Ectodermal cell (in vitro differentiated cells): Measurements from ENCODE around the gene AHCYL2.
"Not testable (repeated sequence)": the region's sequence is repeated elsewhere in the genome, so short reads cannot be mapped to it uniquely, and the experiment has no call there.

Experiments used
- H3K27ac ChIP-seq: 2 replicates; pipeline ENCODE4 v1.7.0; 2013; ENCODE audit warnings: mild to moderate bottlenecking, low read depth, low read length; ENCODE audit not compliant: insufficient read depth, poor library complexity, severe bottlenecking
- H3K27me3 ChIP-seq: 2 replicates; pipeline ENCODE4 v1.7.0; 2013; ENCODE audit warnings: mild to moderate bottlenecking, low read length; ENCODE audit not compliant: insufficient read depth, control insufficient read depth, poor library complexity, severe bottlenecking
- H3K36me3 ChIP-seq: one replicate; pipeline ENCODE4 v1.7.0; 2013; ENCODE audit warnings: low read length; ENCODE audit not compliant: control insufficient read depth, insufficient read depth
- H3K4me1 ChIP-seq: one replicate; pipeline ENCODE4 v1.7.0; 2013; ENCODE audit warnings: low read length; ENCODE audit not compliant: control insufficient read depth, insufficient read depth
- H3K4me3 ChIP-seq: 2 replicates; pipeline ENCODE4 v1.7.0; 2013; ENCODE audit warnings: low read depth, low read length, control low read depth; ENCODE audit not compliant: insufficient read depth
- H3K9me3 ChIP-seq: 2 replicates; pipeline ENCODE4 v1.7.0; 2013; ENCODE audit warnings: mild to moderate bottlenecking, low read length, moderate library complexity; ENCODE audit not compliant: control insufficient read depth
- WGBS, 2 experiments: methylation state at CpG; one replicate each; pipeline ENCODE4 v1.1.7; 2013; ENCODE audit warnings: missing lambda C conversion rate in 2 of 2; 5-methylcytosine and 5-hydroxymethylcytosine counted together

Gene AHCYL2

DNA sequence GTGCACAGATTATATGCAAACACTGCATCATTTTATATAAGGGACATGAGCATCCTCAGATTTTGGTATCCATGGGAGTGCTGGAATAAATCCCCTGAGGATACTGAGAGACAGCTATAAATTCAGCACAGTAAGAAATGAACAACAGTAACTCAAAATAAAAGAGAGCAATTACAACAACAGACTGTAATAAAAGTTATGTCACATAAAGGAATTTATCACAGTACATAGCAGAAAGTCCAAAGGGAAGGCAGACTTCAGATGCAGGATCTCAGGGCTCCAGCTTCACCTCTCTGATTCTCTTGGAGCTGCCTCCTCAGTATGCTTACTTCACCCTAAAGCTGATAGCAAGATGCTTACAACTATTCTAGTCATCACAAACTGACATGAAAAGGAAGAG lies 165.5 kb downstream of the AHCYL2 start:
- Histone ChIP-seq H3K9me3 (no peaks in the 10 kb centered on the region), H3K36me3 (no peaks in the 10 kb centered on the region), H3K27ac (no peak overlapping the region), H3K27me3 (no peaks in the 10 kb centered on the region), H3K4me1 (no peaks in the 10 kb centered on the region), H3K4me3 (no peak overlapping the region)

DNA sequence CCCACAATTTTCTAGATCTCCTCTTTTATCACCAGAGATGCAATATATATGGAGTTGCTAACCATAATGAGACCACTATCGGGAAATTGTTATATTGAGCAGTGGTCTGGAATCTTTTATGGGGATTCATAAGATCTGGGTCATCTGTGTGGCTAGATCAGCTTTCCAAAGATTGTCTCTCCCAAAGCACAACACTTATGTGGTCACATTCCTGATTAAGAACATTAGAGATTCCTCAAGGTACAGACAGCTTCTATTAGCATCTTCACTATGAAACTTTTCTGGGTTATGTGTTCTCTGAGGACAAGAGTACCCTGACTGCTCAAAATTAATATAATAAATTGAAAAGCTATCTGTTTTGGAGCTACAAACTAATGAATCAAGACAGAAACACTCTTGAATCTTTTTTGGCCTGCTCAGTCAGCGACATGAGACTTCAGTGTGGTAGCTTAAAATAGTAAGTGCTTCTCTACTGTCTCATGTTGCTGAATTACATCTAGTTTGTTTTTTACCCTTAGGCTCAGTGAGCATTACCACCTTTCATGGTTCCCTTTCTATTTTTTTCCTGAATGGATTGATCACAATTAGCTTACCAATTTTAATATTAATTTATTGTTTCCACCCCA lies 166.8 kb downstream of the AHCYL2 start:
- WGBS, 2 experiments, result 80 to 98% methylated on average over 2 of the region's 2 CpGs
- Histone ChIP-seq H3K4me1 (no peaks in the 10 kb centered on the region), H3K27me3 (no peaks in the 10 kb centered on the region), H3K4me3 (no peak overlapping the region), H3K9me3 (no peaks in the 10 kb centered on the region), H3K36me3 (no peaks in the 10 kb centered on the region), H3K27ac (no peak overlapping the region)

DNA sequence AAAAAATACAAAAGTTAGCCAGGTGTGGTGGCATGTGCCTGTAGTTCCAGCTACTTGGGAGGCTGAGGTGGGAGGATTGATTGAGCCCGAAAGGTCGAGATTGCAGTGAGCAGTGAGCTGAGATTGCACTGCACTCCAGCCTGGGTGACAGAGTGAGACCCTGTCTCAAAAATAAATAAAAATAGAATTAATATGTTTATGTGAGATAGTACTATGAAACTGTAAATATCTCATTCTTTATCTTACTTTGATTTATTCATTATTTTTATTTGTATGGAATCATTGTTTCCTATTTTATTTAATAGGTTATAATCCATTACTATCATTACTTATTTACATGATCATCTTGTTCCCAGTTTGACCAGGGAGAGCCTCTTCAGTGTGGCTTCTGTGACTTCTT lies 168.4 kb downstream of the AHCYL2 start:
- WGBS, 2 experiments, result 96 to 98% methylated on average over 2 of the region's 2 CpGs

DNA sequence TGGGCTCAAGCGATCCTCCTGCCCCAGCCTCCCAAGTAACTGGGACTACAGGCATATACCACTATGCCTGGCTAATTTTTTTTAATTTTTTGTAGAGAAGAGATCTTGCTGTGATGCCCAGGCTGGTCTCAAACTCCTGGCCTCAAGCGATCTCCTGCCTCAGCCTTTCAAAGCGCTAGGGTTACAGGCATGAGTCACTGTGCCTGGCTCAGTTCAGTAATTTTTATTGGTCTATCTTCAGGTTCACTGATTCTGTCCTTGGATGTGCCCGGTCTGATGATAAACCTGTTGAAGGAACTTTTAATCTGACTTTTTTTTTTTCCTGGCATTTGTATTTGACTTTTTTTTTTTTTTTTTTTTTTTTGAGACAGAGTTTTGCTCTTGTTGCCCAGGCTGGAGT lies 169.3 kb downstream of the AHCYL2 start:
- 94 to 98% methylated on average over 4 of the region's 4 CpGs for WGBS, 2 experiments
- H3K36me3 ChIP-seq, result no peaks in the 10 kb centered on the region
- no peaks in the 10 kb centered on the region for H3K9me3 ChIP-seq
- no peak overlapping the region for H3K27ac ChIP-seq
- H3K4me1 ChIP-seq, result no peaks in the 10 kb centered on the region
- no peaks in the 10 kb centered on the region for H3K27me3 ChIP-seq
- no peak overlapping the region for H3K4me3 ChIP-seq

More for the DNA sequence above, 168.4 kb downstream of the AHCYL2 start:
- no peaks in the 10 kb centered on the region for H3K36me3 ChIP-seq
- H3K4me3 ChIP-seq, result no peak overlapping the region
- H3K27me3 ChIP-seq, result no peaks in the 10 kb centered on the region
- no peaks in the 10 kb centered on the region for H3K4me1 ChIP-seq
- H3K27ac ChIP-seq, result no peak overlapping the region
- no peaks in the 10 kb centered on the region for H3K9me3 ChIP-seq

DNA sequence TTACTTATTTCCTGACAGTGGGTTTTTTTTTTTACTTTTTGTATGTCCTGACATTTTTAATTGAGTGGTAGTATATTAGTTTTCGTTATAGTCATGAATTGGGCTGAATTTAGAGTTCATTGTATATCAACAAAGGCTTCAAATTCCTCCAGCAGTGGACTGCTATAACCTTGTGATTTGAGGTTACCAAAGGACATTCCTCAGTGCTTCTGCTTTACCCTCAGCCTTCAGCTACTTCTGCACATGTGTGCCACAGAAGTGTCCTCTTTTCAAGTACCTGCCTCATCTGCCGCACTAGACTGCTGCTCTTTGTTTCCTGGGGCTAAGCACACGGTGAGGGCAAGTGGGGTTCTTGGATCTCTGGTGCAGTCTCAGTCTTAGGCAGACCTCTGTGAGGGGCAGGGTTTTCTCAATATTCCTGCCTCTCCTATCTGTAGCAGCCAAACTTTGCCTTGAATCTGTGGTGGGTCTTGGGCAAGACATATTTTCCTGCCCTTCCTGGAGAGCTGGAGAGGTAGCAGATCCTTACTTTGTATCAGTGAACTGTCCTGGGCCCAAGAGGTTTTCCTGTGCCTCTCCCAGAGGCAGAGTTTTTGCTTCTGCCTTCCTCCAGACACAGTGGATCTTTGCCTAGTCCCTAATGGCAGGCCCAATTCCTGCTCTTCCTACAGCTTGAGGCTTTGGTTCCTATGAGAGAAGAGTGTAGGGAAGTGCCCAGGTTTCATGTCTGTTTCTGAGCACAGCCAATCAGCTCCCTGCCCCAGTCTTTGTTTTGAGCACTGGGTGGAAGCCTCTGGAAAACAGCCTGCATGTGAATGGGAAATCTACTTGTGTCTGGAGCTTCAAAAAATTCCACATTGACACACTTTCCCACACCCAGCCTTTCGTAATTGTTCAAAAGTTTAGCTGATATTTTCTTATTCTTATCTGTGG lies 170.4 kb downstream of the AHCYL2 start:
- Histone ChIP-seq H3K27ac (no peak overlapping the region), H3K36me3 (no peaks in the 10 kb centered on the region), H3K4me1 (no peaks in the 10 kb centered on the region), H3K4me3 (no peak overlapping the region), H3K27me3 (no peaks in the 10 kb centered on the region), H3K9me3 (no peaks in the 10 kb centered on the region)
- 90 to 95% methylated on average over 3 to 4 of the region's 4 CpGs for WGBS, 2 experiments

DNA sequence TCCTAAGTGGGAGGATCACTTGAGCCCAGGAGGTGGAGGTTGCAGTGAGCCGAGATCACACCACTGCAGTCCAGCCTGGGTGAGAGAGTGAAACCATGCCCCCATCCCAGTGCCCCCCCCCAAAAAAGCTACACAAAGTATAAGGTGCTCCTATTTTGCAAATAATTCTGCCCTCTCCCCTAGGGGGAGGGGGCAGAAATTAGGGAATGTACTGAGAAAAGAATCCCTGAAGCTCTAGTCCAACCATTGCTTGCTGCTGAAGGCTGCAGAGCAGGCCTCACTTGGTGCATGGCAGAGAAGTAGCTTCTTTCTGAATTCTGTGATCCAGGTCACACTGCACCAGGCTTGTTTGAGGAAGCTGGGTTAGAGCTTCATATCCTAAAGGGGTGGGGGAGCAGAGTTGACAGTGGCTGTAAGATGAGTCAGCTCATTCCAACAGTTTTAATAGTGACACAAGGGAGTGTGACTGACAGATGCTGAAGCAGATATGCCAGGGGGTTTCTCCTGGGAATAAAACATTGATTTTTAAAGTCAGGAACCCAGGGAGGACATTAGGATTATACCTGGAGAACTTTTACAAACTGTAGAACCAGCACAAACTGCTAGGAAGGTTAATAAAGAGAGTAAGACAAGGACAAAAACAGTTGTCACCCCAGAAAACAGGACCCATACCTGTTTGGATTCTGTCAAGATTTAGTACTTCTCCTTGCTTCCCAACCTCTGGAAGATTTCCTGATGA lies 176.6 kb downstream of the AHCYL2 start:
- Histone ChIP-seq H3K36me3 (peaks cover 5% of the 10 kb centered on the region), H3K9me3 (no peaks in the 10 kb centered on the region)
- WGBS, 2 experiments, result 91 to 92% methylated on average over 1 of the region's 1 CpG

DNA sequence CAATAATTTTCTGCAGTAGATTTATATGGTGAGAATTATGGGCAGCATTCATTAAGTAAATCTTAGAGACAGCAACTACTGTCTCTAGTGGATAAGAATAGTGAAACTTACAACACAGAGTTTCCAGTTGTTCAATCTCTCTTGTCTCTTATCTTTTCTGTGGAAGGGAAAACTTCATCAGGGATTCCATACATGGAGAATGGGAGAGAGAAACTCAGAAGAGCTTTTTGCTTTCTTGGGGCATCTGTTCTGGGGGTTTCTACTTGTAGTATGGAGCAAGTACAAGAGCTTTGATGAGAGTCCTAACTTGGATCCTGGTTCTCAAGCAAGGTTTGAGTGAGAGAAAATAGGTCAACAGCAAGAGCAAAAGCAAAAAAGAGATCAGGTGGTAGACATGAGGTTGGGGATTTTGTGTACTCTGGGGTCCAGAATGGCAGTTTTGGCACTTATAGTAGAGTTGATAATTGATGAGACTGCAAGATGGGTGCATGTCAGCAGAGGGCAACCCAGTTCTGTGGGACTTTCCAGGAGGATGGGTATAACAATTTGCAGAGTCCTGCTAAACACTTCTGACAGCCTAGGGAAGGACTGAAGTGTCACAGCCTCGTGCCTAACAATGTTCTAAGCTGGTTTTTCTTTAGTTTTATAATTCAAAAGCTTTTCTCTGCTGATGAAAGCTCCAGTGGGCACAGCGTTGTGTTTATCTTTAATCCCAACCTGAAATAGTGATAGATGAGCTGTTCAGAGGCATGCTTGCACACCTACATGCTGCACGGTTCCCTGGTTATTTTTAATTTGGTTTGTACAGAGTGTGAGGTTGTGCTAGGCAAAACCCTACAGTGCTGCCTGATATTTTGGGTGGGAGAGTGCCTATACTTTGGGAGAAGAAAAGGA lies 177.4 kb downstream of the AHCYL2 start:
- Histone ChIP-seq H3K4me3 (no peak overlapping the region), H3K36me3 (peaks cover 5% of the 10 kb centered on the region), H3K27ac (no peak overlapping the region), H3K4me1 (no peaks in the 10 kb centered on the region), H3K27me3 (no peaks in the 10 kb centered on the region), H3K9me3 (no peaks in the 10 kb centered on the region)
- 89 to 91% methylated on average over 3 of the region's 3 CpGs for WGBS, 2 experiments

More for the DNA sequence above, 176.6 kb downstream of the AHCYL2 start:
- Histone ChIP-seq H3K4me3 (no peak overlapping the region), H3K4me1 (no peaks in the 10 kb centered on the region), H3K27ac (no peak overlapping the region), H3K27me3 (no peaks in the 10 kb centered on the region)

DNA sequence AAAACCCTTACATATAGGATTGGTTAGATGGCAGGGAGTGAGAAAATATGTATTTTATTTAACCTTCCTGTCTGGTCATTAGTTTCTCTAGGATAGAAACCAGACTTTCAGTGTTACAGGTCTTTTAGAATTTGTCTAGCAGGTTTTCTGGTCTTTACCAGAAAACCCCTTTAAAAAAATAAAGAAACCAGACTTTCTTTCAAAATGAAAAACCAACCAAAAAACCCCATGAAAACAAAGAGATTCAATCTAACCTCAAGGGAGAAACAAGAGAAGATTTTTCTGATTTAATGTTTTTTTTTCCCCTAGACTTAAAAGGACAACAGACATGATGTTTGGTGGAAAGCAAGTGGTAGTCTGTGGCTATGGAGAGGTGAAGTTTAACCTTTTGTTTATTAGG lies 180.7 kb downstream of the AHCYL2 start:
- H3K9me3 ChIP-seq, result no peaks in the 10 kb centered on the region
- H3K4me3 ChIP-seq, result no peak overlapping the region
- no peaks in the 10 kb centered on the region for H3K27me3 ChIP-seq
- H3K4me1 ChIP-seq, result no peaks in the 10 kb centered on the region
- peaks cover 5% of the 10 kb centered on the region for H3K36me3 ChIP-seq
- no peak overlapping the region for H3K27ac ChIP-seq

DNA sequence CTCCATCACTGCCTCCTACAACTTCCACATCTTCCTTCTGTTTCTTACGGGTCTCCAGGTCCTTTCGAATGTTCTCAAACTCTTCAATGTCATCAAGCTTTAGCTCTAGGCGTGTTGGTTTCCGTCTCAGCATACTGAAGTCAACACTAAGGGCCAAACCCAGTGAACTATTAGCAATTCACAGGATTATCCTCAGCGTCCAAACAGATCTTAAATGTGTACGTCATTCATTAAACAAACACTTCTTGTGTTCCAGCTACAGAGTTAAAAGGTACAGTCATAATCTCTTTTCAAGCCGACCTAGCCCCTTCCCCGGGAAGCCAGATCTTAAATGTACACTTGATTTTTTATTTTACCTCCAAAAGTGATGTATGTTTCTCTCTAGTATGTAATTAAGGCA lies 185.4 kb downstream of the AHCYL2 start:
- 95 to 96% methylated on average over 8 of the region's 8 CpGs for WGBS, 2 experiments
- H3K27me3 ChIP-seq, H3K4me3 ChIP-seq, H3K4me1 ChIP-seq, H3K27ac ChIP-seq, H3K9me3 ChIP-seq, H3K36me3 ChIP-seq: not testable (repeated sequence)
